ENCODE results near the gene P2RY1.
"Not testable (repeated sequence)": the region's sequence is repeated elsewhere in the genome, so short reads cannot be mapped to it uniquely, and the experiment has no call there.

DNA sequence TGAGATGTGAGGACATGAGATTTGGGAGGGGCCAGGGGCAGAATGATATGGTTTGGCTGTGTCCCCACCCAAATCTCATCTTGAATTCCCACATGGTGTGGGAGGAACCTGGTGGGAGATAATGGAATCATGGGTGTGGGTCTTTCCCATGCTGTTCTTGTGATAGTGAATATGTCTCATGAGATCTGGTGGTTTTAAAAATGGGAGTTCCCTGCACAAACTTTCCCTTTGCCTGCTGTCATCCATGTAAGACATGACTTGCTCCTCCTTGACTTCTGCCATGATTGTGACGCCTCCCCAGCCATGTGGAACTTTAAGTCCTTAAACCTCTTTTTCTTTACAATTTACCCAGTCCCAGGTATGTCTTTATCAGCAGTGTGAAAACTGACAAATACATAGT lies 12.7 kb downstream of the P2RY1 start:
- not testable (repeated sequence) for TF ChIP-seq POLR2A (IDR thresholded peaks at IDR 0.05)
- TF ChIP-seq, protein P1, sequence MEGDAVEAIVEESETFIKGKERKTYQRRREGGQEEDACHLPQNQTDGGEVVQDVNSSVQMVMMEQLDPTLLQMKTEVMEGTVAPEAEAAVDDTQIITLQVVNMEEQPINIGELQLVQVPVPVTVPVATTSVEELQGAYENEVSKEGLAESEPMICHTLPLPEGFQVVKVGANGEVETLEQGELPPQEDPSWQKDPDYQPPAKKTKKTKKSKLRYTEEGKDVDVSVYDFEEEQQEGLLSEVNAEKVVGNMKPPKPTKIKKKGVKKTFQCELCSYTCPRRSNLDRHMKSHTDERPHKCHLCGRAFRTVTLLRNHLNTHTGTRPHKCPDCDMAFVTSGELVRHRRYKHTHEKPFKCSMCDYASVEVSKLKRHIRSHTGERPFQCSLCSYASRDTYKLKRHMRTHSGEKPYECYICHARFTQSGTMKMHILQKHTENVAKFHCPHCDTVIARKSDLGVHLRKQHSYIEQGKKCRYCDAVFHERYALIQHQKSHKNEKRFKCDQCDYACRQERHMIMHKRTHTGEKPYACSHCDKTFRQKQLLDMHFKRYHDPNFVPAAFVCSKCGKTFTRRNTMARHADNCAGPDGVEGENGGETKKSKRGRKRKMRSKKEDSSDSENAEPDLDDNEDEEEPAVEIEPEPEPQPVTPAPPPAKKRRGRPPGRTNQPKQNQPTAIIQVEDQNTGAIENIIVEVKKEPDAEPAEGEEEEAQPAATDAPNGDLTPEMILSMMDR (IDR thresholded peaks at IDR 0.05), result not testable (repeated sequence)
